Mesenchymal stem cell (in vitro differentiated cells and primary cell): ENCODE measurements around the gene BTBD10.

Experiments
- DNase-seq: peaks from one replicate; pipeline ENCODE4 v3.0.0-alpha.2; 2013
- H2AFZ ChIP-seq: one replicate; pipeline ENCODE4 v1.6.1; 2013; ENCODE audit warnings: low read depth, mild to moderate bottlenecking, control low read depth, inconsistent platforms, low read length, moderate library complexity
- H2AK5ac ChIP-seq: 2 replicates; pipeline ENCODE4 v1.6.1; 2013; ENCODE audit warnings: low read length, moderate library complexity, mild to moderate bottlenecking, inconsistent platforms; ENCODE audit not compliant: severe bottlenecking
- H2BK120ac ChIP-seq: one replicate; pipeline ENCODE4 v1.6.1; 2013; ENCODE audit warnings: low read depth, mild to moderate bottlenecking, inconsistent platforms, low read length, moderate library complexity
- H2BK12ac ChIP-seq, 2 experiments: one replicate each; pipeline ENCODE4 v1.6.1; 2013; ENCODE audit warnings: inconsistent platforms in 2 of 2, low read length in 2 of 2, mild to moderate bottlenecking in 2 of 2, moderate library complexity in 2 of 2, control low read depth in 1 of 2
- H2BK15ac ChIP-seq: one replicate; pipeline ENCODE4 v1.6.1; 2013; ENCODE audit warnings: mild to moderate bottlenecking, low read depth, inconsistent platforms; ENCODE audit not compliant: poor library complexity, severe bottlenecking
- H2BK5ac ChIP-seq: 2 replicates; pipeline ENCODE4 v1.6.1; 2013; ENCODE audit warnings: low read depth, mild to moderate bottlenecking, low read length, control low read depth, inconsistent platforms; ENCODE audit not compliant: poor library complexity, severe bottlenecking
- H3K14ac ChIP-seq, 2 experiments: one replicate each; pipeline ENCODE4 v1.6.1; 2013; ENCODE audit warnings: inconsistent platforms in 2 of 2, low read length in 2 of 2, control low read depth in 1 of 2, mild to moderate bottlenecking in 1 of 2, moderate library complexity in 1 of 2
- H3K18ac ChIP-seq, 2 experiments: one replicate each; pipeline ENCODE4 v1.6.1; 2013; ENCODE audit warnings: inconsistent platforms in 2 of 2, low read length in 2 of 2, control low read depth in 1 of 2, low read depth in 1 of 2, mild to moderate bottlenecking in 1 of 2
- H3K23ac ChIP-seq, 2 experiments: one replicate each; pipeline ENCODE4 v1.6.1; 2013; ENCODE audit warnings: inconsistent platforms in 2 of 2, low read length in 2 of 2, mild to moderate bottlenecking in 2 of 2, moderate library complexity in 2 of 2, control low read depth in 1 of 2
- H3K27ac ChIP-seq: 2 replicates; pipeline ENCODE4 v1.5.1; 2013; ENCODE audit warnings: mild to moderate bottlenecking, moderate library complexity, low read length, control low read depth, inconsistent platforms; ENCODE audit not compliant: poor library complexity, severe bottlenecking
- H3K27me3 ChIP-seq, 2 experiments: 2 replicates each; pipeline versions ENCODE4 v1.6.1 to v1.7.0; 2013; ENCODE audit warnings: low read length in 2 of 2, mild to moderate bottlenecking in 2 of 2, moderate library complexity in 2 of 2, control low read depth in 1 of 2, inconsistent platforms in 1 of 2; ENCODE audit not compliant: control insufficient read depth in 1 of 2, insufficient read depth in 1 of 2
- H3K36me3 ChIP-seq, 2 experiments: 2 replicates each; pipeline versions ENCODE4 v1.6.1 to v1.7.0; 2013; ENCODE audit warnings: low read length in 2 of 2, control low read depth in 1 of 2, inconsistent platforms in 1 of 2, low read depth in 1 of 2, mild to moderate bottlenecking in 1 of 2; ENCODE audit not compliant: insufficient read depth in 2 of 2, control insufficient read depth in 1 of 2
- H3K4ac ChIP-seq, 2 experiments: one replicate each; pipeline ENCODE4 v1.6.1; 2013; ENCODE audit warnings: inconsistent platforms in 2 of 2, low read length in 2 of 2, mild to moderate bottlenecking in 2 of 2, moderate library complexity in 2 of 2, control low read depth in 1 of 2, low read depth in 1 of 2
- H3K4me1 ChIP-seq: 2 replicates; pipeline ENCODE4 v1.6.1; 2013; ENCODE audit warnings: low read depth, low read length, control low read depth; ENCODE audit not compliant: control insufficient read depth, insufficient read depth
- H3K4me2 ChIP-seq: 2 replicates; pipeline ENCODE4 v1.6.1; 2013; ENCODE audit warnings: low read length, mild to moderate bottlenecking, inconsistent platforms; ENCODE audit not compliant: poor library complexity, severe bottlenecking
- H3K4me3 ChIP-seq, 2 experiments: 2 replicates each; pipeline versions ENCODE4 v1.5.1 to v1.7.0; 2013; ENCODE audit warnings: low read length in 2 of 2, mild to moderate bottlenecking in 2 of 2, control low read depth in 1 of 2, low read depth in 1 of 2; ENCODE audit not compliant: insufficient read depth in 1 of 2
- H3K79me1 ChIP-seq: replicated peaks from 2 replicates; pipeline ENCODE4 v1.6.1; 2013; ENCODE audit warnings: mild to moderate bottlenecking, control low read depth, low read length, inconsistent platforms; ENCODE audit not compliant: poor library complexity, severe bottlenecking
- H3K9ac ChIP-seq: 2 replicates; pipeline ENCODE4 v1.7.0; 2013; ENCODE audit warnings: mild to moderate bottlenecking, low read length, moderate library complexity
- H3K9me3 ChIP-seq: 2 replicates; pipeline ENCODE4 v1.7.0; 2013; ENCODE audit warnings: mild to moderate bottlenecking, low read length; ENCODE audit not compliant: control insufficient read depth
- H4K8ac ChIP-seq: one replicate; pipeline ENCODE4 v1.6.1; 2013; ENCODE audit warnings: inconsistent platforms, mild to moderate bottlenecking, low read length, moderate library complexity
- H4K91ac ChIP-seq: one replicate; pipeline ENCODE4 v1.6.1; 2013; ENCODE audit warnings: mild to moderate bottlenecking, low read length, inconsistent platforms
- WGBS: methylation state at CpG from one replicate; pipeline ENCODE4 v1.1.7; 2013; ENCODE audit warnings: mixed read lengths; 5-methylcytosine and 5-hydroxymethylcytosine counted together

The BTBD10 gene

GRCh38 chr11:13386567-13386966 is 76.5 kb downstream of the BTBD10 start:
- Histone ChIP-seq H4K91ac (no peak overlapping the region), H2BK12ac (no peak overlapping the region), H3K18ac (no peak overlapping the region), H3K27me3 (no peaks in the 10 kb centered on the region), H2BK5ac (no peak overlapping the region), H3K79me1 (peaks cover 7% of the 10 kb centered on the region), H4K8ac (no peak overlapping the region), H3K27ac (no peak overlapping the region), H3K4me1 (no peaks in the 10 kb centered on the region), H3K14ac (no peak overlapping the region), H3K4ac (no peak overlapping the region), H2BK120ac (no peak overlapping the region), H2AFZ (no peak overlapping the region), H3K9me3 (no peaks in the 10 kb centered on the region), H2BK15ac (no peak overlapping the region), H2AK5ac (no peak overlapping the region), H3K9ac (no peak overlapping the region), H3K4me2 (no peak overlapping the region), H3K23ac (no peak overlapping the region), H3K4me3 (no peak overlapping the region), H3K36me3 (peaks cover 13 to 90% of the 10 kb centered on the region in 2 experiments)
- DNase-seq: no peak
- 90% methylated on average over 2 of the region's 2 CpGs for WGBS

- Histone ChIP-seq H3K79me1 (peaks cover 6% of the 10 kb centered on the region), H3K4me1 (no peaks in the 10 kb centered on the region), H2BK5ac (no peak overlapping the region), H3K18ac (no peak overlapping the region), H4K91ac (no peak overlapping the region), H3K14ac (no peak overlapping the region), H3K23ac (no peak overlapping the region), H4K8ac (no peak overlapping the region), H2BK12ac (no peak overlapping the region), H3K4ac (no peak overlapping the region), H3K27me3 (no peaks in the 10 kb centered on the region), H2AK5ac (no peak overlapping the region), H3K9me3 (no peaks in the 10 kb centered on the region), H3K4me3 (no peak overlapping the region), H3K9ac (peak overlapping the region; percentile 22), H2BK15ac (no peak overlapping the region), H2AFZ (no peak overlapping the region), H3K36me3 (peaks cover 19 to 91% of the 10 kb centered on the region in 2 experiments), H3K27ac (no peak overlapping the region), H3K4me2 (no peak overlapping the region), H2BK120ac (no peak overlapping the region)
- DNase-seq: peak; percentile 56
- WGBS: 0% methylated on average over 2 of the region's 4 CpGs
These were observed 77.9 kb downstream of the BTBD10 start for GRCh38 chr11:13384908-13385640.

GRCh38 chr11:13382751-13383150 is 80.3 kb downstream of the BTBD10 start:
- Histone ChIP-seq H3K27me3 (no peaks in the 10 kb centered on the region), H2BK12ac (no peak overlapping the region), H3K18ac (no peak overlapping the region), H3K36me3 (peaks cover 13 to 94% of the 10 kb centered on the region in 2 experiments), H3K4me1 (no peaks in the 10 kb centered on the region), H3K4me2 (no peak overlapping the region), H3K23ac (no peak overlapping the region), H4K8ac (no peak overlapping the region), H3K27ac (no peak overlapping the region), H2BK15ac (no peak overlapping the region), H3K79me1 (peaks cover 2% of the 10 kb centered on the region), H3K4me3 (no peak overlapping the region), H4K91ac (no peak overlapping the region), H2AFZ (no peak overlapping the region), H2BK5ac (no peak overlapping the region), H2BK120ac (no peak overlapping the region), H3K14ac (no peak overlapping the region), H2AK5ac (no peak overlapping the region), H3K4ac (no peak overlapping the region), H3K9me3 (no peaks in the 10 kb centered on the region), H3K9ac (no peak overlapping the region)
- 98% methylated on average over 3 of the region's 3 CpGs for WGBS
- DNase-seq: no peak

- Histone ChIP-seq H3K4ac (no peak overlapping the region), H3K23ac (no peak overlapping the region), H3K9ac (no peak overlapping the region), H3K4me3 (no peak overlapping the region), H3K14ac (no peak overlapping the region), H4K8ac (no peak overlapping the region), H3K9me3 (no peaks in the 10 kb centered on the region), H3K27ac (no peak overlapping the region), H3K36me3 (peaks cover 27 to 94% of the 10 kb centered on the region in 2 experiments), H3K27me3 (no peaks in the 10 kb centered on the region), H2BK12ac (no peak overlapping the region), H3K4me2 (no peak overlapping the region), H2AFZ (no peak overlapping the region), H2BK120ac (no peak overlapping the region), H4K91ac (no peak overlapping the region), H3K79me1 (no peaks in the 10 kb centered on the region), H3K4me1 (no peaks in the 10 kb centered on the region), H2BK5ac (no peak overlapping the region), H2BK15ac (no peak overlapping the region), H2AK5ac (no peak overlapping the region), H3K18ac (no peak overlapping the region)
- no peak for DNase-seq
- 91% methylated on average over 2 of the region's 2 CpGs for WGBS
These were observed 82.3 kb downstream of the BTBD10 start for GRCh38 chr11:13380731-13381130.
